Superior temporal gyrus (tissue), 1 donor: ENCODE results near the gene TLK2.
A peak's percentile ranks its signal among the peaks of the same experiment; 100 is the strongest.
"Not testable (repeated sequence)": the region's sequence is repeated elsewhere in the genome, so short reads cannot be mapped to it uniquely, and the experiment has no call there.

Source experiments
- DNase-seq: peaks from one replicate; pipeline ENCODE4 v3.0.0-alpha.2; 2016; ENCODE audit errors: extremely low spot score

The TLK2 gene

DNA sequence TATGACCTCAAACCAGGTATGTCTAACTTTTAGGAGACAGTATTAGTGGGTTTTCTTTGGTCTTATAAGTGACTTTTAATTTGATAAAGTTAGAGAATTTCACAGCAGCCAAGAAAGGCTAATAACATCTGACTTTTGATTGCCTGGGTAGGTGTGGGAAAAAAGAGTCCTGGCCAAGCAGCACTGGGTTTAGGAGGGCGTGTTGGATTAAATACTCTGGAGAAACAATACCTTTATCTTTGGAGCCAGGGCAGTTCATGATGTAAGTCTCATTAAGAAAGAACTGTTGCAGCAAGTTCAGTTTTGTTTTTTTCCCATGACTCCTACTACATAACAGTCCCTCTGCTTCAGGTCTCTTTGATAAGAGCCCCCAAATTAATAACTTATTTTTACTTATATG is 122.2 kb downstream of the TLK2 start:
- no peak for DNase-seq

DNA sequence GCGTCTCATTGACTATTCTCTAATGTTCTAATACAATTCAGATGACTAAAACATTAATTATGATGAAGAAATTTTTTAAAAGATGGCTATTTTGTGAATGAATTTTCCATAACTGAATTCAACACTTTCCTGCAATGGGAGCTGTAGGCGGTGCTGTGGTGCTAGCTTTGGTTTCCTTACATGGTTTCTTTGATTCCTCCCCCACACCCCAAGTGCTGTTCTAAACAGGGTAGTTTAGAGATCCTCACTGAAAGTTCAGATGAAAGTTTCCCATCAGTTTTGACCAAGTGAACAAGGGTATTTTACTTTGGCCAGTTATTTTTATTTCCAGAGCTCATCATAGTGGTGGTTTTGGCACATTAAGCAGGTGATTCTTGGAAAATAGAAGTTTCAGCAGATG is 122.8 kb downstream of the TLK2 start:
- DNase-seq: peak; percentile 27

DNA sequence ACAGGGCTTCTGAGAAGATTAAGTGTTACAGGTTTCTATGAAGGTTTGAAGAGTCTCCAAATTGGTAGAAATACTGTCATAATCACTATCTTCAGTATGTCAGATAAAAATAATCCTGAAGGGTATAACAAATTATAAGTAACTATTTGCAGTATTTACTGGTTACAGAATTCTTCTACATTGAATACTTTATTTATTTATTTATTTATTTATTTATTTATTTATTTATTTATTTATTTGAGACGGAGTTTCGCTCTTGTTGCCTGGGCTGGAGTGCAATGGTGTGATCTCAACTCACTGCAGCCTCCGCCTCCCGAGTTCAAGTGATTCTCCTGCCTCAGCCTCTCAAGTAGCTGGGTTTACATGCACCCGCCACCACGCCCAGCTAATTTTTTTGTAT is 125.2 kb downstream of the TLK2 start:
- not testable (repeated sequence) for DNase-seq

DNA sequence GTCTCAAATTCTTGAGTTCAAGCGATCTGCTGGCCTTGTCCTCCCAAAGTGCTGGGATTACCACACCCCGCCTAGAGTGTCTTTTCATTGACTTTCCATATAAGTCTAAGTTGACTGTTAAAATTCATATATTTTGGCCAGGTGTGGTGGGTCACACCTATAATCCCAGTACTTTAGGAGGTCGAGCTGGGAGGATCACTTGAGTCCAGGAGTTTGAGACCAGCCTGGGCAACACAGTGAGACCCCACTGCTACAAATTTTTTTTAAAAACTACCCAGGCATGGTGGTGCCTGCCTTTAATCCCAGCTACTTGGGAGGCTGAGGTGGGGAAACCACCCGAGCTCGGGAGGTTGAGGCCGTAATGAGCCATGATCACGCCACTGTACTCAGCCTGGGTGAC is 127.0 kb downstream of the TLK2 start:
- DNase-seq: no peak

DNA sequence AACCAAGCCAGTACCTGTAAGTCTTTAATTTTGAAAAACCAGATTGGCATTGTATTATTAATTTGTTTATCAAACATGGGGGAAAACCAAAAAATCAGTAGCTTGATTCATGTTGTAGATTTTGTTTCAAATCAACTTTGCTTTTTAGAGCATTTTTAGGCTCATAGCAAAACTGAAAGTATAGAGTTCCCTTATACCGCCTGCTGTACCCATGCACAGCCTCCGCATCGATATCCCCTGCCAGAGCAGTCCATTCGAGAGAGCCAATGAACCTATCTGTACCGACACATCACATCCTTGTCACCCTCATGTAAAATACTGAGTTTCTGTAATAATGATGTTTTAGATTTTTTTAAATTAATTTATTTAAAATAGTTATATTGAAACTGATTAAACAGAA is 132.7 kb downstream of the TLK2 start:
- no peak for DNase-seq

DNA sequence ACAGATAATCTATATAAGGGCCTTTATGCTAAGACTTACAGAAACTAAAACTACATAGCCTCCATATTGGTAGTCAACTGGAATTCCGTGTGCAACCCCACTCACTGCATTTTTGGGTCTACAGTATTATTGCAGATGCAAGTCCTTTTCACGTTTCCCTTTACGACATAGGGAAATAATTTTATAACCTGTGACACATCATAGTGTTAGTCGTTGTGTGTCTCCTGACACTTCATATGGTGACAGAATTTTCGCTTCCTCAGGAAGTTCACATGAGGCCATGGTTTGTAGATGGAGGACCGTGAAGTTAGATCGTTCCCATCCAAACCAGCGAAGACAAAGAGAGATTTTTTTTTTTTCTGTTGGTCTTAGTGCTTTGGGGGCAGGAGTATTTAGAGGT is 133.1 kb downstream of the TLK2 start:
- no peak for DNase-seq

DNA sequence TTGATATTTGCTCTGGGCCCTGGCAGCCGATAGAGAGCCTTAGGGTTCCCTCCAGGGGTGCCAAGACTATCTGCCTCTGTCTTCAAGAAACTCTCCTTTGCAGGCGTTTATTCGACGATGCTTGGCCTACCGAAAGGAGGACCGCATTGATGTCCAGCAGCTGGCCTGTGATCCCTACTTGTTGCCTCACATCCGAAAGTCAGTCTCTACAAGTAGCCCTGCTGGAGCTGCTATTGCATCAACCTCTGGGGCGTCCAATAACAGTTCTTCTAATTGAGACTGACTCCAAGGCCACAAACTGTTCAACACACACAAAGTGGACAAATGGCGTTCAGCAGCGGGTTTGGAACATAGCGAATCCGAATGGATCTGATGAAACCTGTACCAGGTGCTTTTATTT is 133.7 kb downstream of the TLK2 start:
- DNase-seq: not testable (repeated sequence)

DNA sequence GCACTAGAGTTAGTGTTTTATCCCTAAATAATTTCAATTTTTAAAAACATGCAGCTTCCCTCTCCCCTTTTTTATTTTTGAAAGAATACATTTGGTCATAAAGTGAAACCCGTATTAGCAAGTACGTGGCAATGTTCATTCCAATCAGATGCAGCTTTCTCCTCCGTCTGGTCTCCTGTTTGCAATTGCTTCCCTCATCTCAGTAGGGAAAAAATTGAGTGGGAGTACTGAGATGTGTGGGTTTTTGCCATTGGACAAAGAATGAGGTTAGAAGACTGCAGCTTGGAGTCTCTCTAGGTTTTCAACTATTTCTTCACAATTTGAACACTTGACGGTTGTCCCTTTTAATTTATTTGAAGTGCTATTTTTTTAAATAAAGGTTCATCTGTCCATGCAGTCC is 134.5 kb downstream of the TLK2 start:
- not testable (repeated sequence) for DNase-seq

DNA sequence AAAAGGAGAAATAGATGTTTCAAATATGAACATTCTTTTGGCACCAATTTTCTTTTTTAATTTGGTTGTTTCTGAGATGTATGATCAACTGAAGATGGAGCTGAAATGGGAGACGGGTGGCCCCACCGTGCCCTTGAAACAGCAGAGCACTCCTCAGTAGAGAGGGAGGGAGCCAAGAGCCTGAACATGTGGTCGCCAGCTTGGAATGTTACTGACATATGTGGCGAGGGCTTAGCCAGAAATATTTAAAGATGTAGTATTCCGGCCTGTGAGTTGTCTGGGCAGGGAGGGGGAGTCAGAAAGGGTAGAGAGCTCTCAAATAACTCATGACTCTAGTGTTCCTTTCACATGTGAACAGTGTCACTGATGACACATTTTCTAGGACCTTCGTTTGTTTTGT is 135.5 kb downstream of the TLK2 start:
- DNase-seq: no peak

DNA sequence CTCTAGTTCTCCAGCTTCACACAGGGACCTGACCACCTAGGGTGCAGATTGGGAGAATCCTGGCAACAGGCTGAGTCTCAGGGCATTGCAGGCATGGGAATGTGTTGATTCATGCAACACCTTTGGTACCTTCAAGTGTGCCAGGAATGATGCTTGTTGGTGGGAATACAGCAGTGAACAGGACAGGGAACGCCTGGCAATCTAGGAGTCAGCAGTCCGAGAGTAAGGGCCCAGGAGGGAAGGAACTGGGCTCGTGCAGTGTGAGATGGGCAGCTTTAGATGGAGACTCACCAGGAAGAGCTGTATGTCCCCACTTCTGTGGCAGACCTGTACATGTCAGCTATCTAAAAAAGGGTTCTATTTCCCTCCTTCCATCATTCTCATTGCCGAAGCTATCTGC is 136.9 kb downstream of the TLK2 start:
- DNase-seq: no peak

DNA sequence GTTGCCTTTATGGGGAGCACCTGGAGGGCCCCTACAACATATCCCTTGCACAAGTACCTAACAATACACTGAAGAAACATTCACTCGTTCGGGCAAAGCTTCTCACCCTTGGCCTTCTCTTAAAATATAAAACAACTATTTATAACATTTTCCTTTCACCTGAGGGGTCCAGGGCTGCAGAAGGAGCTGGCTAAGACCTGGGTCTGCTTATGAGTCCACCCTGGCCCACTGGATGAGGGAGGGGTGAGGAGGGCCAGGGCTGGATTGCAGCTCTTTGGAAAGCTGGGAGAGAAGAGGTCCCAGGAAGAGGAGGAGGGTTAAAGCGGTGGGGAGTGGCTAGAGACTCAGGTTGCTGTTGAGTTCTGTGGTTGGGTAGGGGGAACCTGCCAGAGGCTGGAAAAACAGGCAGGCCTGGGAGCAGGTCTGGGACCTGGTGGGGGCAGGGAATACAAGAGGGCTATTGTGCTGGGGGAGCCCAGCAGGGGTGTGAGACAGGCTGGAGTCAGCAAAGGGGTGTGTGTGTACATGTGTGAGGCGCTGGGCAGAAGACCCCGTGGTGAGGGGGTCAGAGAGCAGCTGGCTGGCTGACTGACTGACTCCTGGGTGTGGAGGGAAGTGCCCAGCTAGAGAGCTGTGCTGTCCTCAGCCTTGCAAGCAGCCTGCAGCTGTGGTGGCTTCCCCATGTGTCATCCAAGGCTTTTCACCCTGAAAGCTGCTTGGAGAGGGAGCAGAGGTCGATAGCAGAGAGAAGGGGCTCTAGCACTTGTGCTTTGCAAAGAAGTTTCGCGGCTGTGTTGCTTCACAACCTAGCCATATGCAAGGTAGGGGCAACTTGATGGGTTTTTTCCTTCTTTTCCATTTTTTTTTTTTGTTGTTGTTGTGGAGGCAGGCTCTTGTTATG is 138.6 kb downstream of the TLK2 start:
- no peak for DNase-seq

DNA sequence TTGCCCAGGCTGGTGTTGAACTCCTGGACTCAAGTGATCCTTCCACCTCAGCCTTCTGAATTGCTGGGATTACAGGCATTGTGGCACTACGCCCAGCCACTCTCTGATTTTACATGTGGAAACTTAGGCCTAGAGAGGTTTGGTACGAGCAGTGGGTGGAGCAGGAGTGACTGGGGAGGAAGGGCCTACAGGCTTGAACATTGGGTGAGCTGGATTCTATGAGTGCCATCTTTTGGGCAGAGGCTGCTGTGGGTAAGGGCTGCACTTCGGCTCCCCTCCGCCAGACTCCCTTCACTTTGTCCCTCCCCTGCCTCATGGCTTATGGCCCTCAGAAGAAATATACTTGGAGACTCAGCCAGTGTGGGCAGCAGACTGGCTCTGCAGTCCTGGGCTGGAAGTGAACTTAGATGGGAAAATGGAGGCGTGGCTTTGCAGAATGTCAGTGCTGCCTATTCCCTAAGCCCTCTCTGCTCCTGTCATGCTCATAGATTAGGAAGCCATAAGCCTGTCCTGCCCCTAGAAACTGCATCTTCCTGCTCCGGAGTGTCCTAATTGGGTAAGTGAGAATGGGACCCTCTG is 139.4 kb downstream of the TLK2 start:
- DNase-seq: no peak

DNA sequence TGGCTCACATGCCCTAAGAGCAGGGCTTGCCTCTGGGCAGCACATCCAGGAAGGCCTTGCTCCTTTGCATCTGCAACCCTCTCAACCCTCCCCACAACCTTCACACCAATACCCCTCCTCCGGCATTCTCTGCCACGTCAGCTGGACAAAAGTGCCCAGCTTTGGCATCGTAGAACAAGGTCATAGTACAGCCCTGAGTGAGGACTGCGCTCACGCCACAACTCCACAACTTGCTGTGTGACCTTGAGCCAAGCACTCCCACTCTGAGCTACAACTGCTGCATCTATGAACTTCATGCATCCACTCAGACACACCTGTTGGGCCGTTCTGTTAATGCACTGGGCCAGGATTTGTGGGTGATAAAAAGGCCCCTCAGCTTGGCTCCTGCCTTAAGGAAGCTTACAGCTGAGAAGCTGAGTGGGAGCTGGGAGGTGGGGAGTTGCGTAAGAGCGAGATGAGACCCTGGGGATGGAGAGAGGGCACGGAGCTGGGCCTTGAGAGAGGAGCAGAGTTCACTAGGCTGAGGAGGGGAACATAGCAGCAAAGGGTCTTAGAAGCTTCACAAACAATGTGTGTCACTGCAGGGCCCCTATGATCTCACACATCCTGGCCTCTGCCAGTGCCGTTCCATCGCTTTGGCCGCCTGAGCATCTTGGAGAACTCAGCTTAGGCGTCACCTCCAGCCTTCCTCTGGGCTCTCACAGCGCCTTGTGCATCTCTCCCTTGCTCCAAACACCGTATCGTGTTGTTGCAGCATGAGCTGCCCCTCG is 140.2 kb downstream of the TLK2 start:
- DNase-seq: no peak

DNA sequence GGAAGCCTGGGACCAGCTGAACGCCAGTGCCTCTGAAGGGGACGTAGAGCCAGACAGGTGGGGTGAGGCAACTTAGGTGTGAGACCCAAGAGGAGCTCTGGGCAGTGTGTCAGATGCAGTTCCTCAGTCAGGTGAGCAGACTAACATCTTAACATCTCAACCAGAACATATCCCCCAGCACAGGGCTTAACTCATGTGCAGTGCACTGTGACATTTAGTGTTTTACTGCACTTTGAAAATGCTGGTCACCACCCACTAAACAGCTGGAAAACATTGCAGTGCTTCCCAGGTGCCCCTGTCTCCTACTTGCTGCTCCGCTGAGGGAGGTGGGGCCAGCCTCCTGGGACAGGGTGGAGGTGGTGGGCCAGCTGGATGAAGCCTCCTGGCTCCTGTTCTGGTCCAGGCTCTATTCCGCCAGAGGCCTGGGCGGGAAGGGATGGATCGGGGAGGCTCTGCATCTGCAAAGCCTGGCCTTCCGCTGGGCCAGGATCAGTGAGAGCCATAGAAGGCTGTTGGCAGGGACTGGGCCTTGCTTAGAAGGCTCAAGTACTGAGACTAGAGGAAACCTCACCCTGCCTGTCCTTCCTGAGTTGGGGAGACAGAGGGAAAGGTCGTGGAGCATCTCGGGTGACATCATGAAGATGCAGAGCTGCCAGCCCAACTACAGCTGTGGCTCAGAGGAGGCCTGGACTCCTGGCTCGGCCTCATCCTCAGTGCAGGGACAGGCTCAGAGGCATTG is 141.0 kb downstream of the TLK2 start:
- DNase-seq: no peak

DNA sequence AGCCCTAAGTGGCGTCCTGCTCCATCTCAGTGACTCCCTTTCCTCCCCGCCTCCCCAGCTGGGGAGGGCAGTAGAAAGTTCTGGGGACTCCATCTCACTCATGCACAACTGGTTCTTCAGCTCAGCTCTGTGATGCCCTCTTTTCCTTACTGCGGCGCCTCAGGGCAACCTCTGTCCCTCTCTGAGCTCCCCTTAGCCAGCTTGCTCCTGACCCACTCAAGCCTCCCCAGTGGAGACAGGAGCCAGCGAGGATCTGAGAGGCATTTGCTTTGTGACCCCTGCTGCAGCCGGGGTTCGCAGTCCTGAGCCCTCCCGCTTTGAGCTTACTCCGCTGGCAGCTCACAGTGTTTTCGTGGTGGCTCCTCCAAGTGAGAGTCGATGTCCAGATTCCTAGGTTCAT is 142.6 kb downstream of the TLK2 start:
- no peak for DNase-seq

DNA sequence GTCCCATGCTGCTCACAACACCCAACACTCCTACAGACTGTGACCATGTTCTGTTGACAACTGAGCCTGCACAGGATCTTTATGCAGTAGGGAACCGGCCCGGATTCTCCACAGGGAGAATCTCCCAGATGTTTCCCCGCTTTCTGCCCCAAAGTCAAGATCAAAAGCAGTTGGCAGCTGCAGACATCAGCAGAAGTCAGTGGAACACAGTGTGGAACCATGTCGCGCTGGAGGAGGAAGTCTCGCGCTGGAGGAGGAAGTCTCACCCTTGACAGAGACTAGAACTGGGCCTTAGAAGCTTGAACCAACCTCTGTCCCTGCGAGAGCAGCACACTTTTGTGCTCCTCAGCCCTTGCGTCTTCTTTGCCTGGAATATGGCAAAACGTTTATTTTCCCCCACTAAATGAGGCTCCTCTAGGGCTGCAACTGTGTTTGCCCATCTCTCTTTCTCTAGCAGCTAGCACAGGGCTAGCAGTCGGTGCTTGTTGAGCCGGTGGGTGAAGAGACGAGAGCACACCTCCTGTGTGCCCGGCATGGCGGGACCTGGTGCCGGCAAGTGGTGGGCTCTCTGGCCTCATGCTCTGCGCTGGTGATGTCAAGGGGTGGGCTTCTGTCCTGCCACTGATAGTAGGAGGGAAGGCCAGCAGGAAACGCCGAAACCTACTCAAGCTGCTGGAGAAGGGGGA is 146.7 kb downstream of the TLK2 start:
- no peak for DNase-seq

DNA sequence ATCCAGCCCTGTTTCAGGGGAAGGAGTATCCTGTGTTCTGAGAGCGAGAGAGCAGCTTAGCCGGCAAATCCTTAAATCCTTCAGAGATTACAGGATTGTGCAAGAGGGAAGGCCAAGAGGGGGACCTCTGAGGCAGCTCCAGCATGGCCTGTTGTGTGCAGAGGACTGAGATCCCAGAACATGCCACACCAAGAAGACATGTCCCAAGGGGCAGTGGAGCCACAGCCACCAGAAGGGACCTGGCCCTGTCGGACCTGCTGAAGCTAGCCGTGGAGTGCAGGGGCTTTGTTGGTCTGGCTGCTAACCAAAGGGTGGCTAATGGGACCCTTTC is 147.2 kb downstream of the TLK2 start:
- DNase-seq: no peak

DNA sequence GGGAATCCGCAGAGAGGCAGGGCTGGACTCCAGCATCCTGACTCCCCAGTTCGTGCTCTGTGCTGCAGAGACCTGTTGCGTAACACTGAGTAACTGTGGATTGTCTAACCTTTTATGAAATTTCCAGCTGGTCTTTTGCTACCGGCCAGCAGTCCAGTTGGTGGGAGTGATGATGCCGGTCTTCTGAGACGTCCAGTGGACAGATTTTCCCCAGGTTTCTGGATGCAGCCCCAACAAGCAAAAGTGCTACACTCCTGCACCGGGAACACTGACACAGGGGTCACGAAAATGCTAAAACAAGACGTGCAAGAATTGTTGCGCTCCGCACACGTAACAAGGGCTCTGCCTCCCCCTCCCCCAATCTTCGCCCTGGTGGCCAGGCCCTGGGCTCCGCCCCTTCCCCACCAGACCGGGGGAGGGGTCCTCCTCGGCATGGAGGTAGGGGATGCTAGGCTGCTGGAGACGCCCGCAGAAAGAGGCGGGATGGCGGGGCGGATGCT is 148.1 kb downstream of the TLK2 start:
- DNase-seq: no peak

DNA sequence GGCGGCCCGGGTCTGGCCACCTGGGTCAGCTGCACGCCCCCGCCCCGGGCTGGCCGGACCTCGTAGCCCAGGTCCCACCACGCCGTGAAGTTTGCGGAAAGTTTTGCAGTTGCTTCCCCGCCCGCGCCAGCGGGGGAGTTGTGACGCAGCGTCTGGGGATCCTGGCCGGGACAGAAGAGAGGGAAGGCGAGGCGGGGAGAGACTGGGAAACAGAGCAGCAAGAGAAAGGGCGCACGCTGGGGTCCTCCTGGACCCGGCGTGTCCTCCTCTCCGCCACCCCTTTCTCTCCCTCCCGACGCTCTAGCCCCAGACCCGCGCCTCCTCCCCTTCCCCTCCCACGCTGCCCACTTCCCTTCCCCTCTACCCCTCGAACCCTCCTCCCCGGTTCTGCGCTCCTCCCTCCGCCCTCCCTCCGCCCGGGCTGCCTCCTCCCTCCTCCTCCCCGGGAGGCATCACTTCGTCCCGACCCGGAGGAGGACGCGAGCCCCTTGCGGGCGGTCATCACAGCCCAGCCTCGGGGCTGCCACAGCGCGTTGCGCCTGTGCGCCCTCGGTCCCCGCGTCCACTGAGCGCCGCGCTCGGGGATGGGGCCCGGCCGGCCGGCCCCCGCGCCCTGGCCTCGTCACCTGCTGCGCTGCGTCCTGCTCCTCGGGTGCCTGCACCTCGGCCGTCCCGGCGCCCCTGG is 148.7 kb downstream of the TLK2 start, which contains the start of gene MRC2:
Gene MRC2, plus strand, starts transcription at position 452 of the 685 bp plus-strand sequence. Its CDS starts 133 bp downstream, at position 585.
- no peak for DNase-seq

DNA sequence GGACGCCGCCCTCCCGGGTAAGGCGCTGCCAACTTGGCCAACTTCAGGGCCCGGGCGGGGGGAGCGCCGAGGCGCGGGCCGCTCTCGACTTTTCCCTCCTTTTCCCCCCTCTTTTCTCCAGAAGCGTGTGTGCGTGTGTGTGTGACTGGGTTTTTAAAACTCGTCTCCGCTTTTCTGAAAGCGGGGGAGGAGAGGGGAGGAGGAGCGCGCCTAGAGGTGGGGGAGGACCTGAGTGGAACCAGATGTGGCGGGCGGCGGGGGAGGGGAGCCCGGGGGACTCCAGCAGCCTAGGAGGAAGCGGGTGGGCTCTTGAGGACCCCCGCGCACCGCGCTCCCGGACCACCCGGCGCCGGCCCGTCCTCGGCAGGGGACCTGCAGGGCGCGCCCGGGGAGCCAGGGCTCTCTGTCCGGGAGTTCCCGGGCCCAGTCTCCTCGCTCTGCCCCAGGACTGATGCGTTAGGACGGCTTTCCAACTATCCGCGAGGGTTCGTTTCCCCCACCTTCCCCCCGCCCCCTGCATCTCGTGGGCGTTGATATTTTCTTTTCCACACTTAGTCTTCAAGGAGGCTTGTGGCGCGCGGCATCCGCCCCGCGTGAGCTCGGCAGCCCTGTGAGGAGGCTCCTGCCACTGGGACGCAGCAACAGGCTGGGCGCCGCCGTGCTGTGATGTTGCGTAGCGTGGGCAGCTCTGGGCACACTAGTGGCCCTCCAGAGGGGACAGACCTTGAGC is 149.4 kb downstream of the TLK2 start:
- no peak for DNase-seq
